HG03432 (cell line): Measurements from ENCODE around the gene PTPRT.

Experiments used
- ATAC-seq: cut with Tn5 transposase; IDR thresholded peaks from one replicate; pipeline ENCODE4 v1.9.1; 2021; ENCODE audit warnings: mild to moderate bottlenecking, moderate library complexity; ENCODE audit not compliant: unreplicated experiment

Gene PTPRT

GRCh38 chr20:42646250-42646649 lies 543.5 kb downstream of the PTPRT start:
- no peak for ATAC-seq

- ATAC-seq: no peak
Measured at GRCh38 chr20:42641886-42642285, 547.8 kb downstream of the PTPRT start.

GRCh38 chr20:42639140-42639539 lies 550.6 kb downstream of the PTPRT start:
- no peak for ATAC-seq

- ATAC-seq: no peak
Measured at GRCh38 chr20:42635699-42636411, 553.9 kb downstream of the PTPRT start.

GRCh38 chr20:42634156-42634555 lies 555.5 kb downstream of the PTPRT start:
- ATAC-seq: no peak

GRCh38 chr20:42628683-42629082 lies 561.0 kb downstream of the PTPRT start:
- no peak for ATAC-seq

- no peak for ATAC-seq
Measured at GRCh38 chr20:42613076-42613475, 576.6 kb downstream of the PTPRT start.

- ATAC-seq: no peak
Measured at GRCh38 chr20:42611889-42612837, 577.5 kb downstream of the PTPRT start.

GRCh38 chr20:42611423-42611822 lies 578.3 kb downstream of the PTPRT start:
- ATAC-seq: no peak

GRCh38 chr20:42610070-42610469 lies 579.6 kb downstream of the PTPRT start:
- no peak for ATAC-seq

GRCh38 chr20:42609618-42610017 lies 580.1 kb downstream of the PTPRT start:
- no peak for ATAC-seq

- ATAC-seq: no peak
Measured at GRCh38 chr20:42604998-42605956, 584.4 kb downstream of the PTPRT start.

GRCh38 chr20:42603655-42604054 lies 586.1 kb downstream of the PTPRT start:
- ATAC-seq: no peak

GRCh38 chr20:42598581-42598980 lies 591.1 kb downstream of the PTPRT start:
- no peak for ATAC-seq

GRCh38 chr20:42595625-42596024 lies 594.1 kb downstream of the PTPRT start:
- ATAC-seq: no peak

GRCh38 chr20:42594659-42595058 lies 595.0 kb downstream of the PTPRT start:
- no peak for ATAC-seq

- no peak for ATAC-seq
Measured at GRCh38 chr20:42594011-42594410, 595.7 kb downstream of the PTPRT start.

GRCh38 chr20:42589976-42590639 lies 599.6 kb downstream of the PTPRT start:
- no peak for ATAC-seq

- no peak for ATAC-seq
Measured at GRCh38 chr20:42588847-42589246, 600.9 kb downstream of the PTPRT start.

- no peak for ATAC-seq
Measured at GRCh38 chr20:42587427-42587826, 602.3 kb downstream of the PTPRT start.
